ENCODE results near the gene SYCE3.

GRCh38 chr22:50530877-50531545, 31.7 kb downstream of the SYCE3 start:
- TF ChIP-seq CTCF (IDR thresholded peaks at IDR 0.05; ENCODE audit: insufficient read depth, low read length, poor library complexity, severe bottlenecking) (no peak), EZH2phosphoT487 (conservative IDR thresholded peaks at IDR 0.05; ENCODE audit: low read length) (no peak; the same call in 1 of the 2 replicates)
